Prostate gland (tissue), 2 donors: ENCODE results near the gene SEPTIN11.

Experiments
- POLR2A ChIP-seq: fragments of 450-650 bp; IDR thresholded peaks from one replicate; pipeline ENCODE4 v1.6.1; 2016; ENCODE audit warnings: antibody characterized with exemption, mild to moderate bottlenecking
- TF ChIP-seq, protein P1 (sequence below), 4 experiments: fragments of 200-600 bp in 2 of 4; fragments of 450-650 bp in 2 of 4; sonication (generic) in 2 of 4; IDR thresholded peaks; 1 replicate in 3 of 4; 2 replicates in 1 of 4; pipeline ENCODE4 v1.5.1; 2016 to 2019; ENCODE audit warnings: antibody characterized with exemption in 4 of 4, mild to moderate bottlenecking in 2 of 4, moderate library complexity in 2 of 4

DNA sequence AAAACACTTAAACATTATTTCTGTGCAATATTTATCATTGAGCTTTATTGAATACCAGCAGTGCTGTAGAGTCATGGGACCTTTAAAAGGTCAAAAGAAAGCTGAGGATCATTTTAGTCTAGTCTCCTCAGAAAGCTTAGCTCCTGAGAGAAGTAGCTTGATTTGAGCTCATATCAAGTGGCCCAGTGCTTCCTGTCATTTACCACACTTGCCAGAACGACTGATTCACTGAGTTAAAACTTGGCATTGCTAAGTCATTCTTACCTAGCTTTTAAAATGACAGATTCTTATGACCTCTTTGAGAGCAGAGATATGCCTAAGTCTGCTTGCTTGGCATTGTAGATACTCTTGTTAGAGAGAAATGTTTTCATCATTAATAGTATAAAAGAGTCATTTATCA, 15.2 kb downstream of the SEPTIN11 start:
- TF ChIP-seq, protein P1, sequence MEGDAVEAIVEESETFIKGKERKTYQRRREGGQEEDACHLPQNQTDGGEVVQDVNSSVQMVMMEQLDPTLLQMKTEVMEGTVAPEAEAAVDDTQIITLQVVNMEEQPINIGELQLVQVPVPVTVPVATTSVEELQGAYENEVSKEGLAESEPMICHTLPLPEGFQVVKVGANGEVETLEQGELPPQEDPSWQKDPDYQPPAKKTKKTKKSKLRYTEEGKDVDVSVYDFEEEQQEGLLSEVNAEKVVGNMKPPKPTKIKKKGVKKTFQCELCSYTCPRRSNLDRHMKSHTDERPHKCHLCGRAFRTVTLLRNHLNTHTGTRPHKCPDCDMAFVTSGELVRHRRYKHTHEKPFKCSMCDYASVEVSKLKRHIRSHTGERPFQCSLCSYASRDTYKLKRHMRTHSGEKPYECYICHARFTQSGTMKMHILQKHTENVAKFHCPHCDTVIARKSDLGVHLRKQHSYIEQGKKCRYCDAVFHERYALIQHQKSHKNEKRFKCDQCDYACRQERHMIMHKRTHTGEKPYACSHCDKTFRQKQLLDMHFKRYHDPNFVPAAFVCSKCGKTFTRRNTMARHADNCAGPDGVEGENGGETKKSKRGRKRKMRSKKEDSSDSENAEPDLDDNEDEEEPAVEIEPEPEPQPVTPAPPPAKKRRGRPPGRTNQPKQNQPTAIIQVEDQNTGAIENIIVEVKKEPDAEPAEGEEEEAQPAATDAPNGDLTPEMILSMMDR (IDR thresholded peaks at IDR 0.05) = no peak
- TF ChIP-seq POLR2A = no peak
